Liver (tissue), 9 donors: ENCODE results near the gene DHRS1. TPM values are rescaled to one million over a fixed set of nuclear protein-coding genes. Genes with fewer than 3 reads are reported as not detected.

Experiments
- DNase-seq: peaks from one replicate; pipeline ENCODE4 v3.0.0-alpha.2; 2017; ENCODE audit warnings: low spot score
- H3K27ac ChIP-seq, 2 donors: one replicate each; pipeline ENCODE4 v1.7.0; 2013; ENCODE audit warnings: inconsistent platforms in 2 of 2, low read length in 2 of 2, control low read depth in 1 of 2, low read depth in 1 of 2, mild to moderate bottlenecking in 1 of 2
- H3K27me3 ChIP-seq, 4 donors: one replicate each; pipeline versions ENCODE4 v1.6.1 to v1.7.0; 2013; ENCODE audit warnings: low read length in 3 of 4, inconsistent platforms in 1 of 4, mild to moderate bottlenecking in 1 of 4, moderate library complexity in 1 of 4; ENCODE audit not compliant: control insufficient read depth in 4 of 4, insufficient read depth in 4 of 4
- H3K36me3 ChIP-seq, 4 donors: one replicate each; pipeline versions ENCODE4 v1.6.1 to v1.7.0; 2013; ENCODE audit warnings: low read length in 3 of 4, mild to moderate bottlenecking in 3 of 4, low read depth in 1 of 4, moderate library complexity in 1 of 4; ENCODE audit not compliant: control insufficient read depth in 4 of 4, insufficient read depth in 3 of 4
- H3K4me1 ChIP-seq, 4 donors: one replicate each; pipeline versions ENCODE4 v1.6.1 to v1.7.0; 2013; ENCODE audit warnings: low read length in 3 of 4, mild to moderate bottlenecking in 3 of 4, moderate library complexity in 1 of 4; ENCODE audit not compliant: control insufficient read depth in 4 of 4, insufficient read depth in 4 of 4
- H3K4me3 ChIP-seq, 3 donors: one replicate each; pipeline versions ENCODE4 v1.6.1 to v1.7.0; 2013; ENCODE audit warnings: low read length in 3 of 3, control low read depth in 1 of 3, low read depth in 1 of 3, mild to moderate bottlenecking in 1 of 3
- H3K9ac ChIP-seq, 2 donors: one replicate each; pipeline ENCODE4 v1.7.0; 2013; ENCODE audit warnings: low read length in 2 of 2, mild to moderate bottlenecking in 2 of 2, moderate library complexity in 2 of 2, control low read depth in 1 of 2, low read depth in 1 of 2
- H3K9me3 ChIP-seq, 4 donors: one replicate each; pipeline versions ENCODE4 v1.6.1 to v1.7.0; 2013; ENCODE audit warnings: low read length in 3 of 4; ENCODE audit not compliant: control insufficient read depth in 4 of 4
- CTCF ChIP-seq: fragments of 150-350 bp; IDR thresholded peaks from 2 replicates; pipeline ENCODE4 v1.5.1; 2017; ENCODE audit warnings: improper control_type of control experiment, low read depth, low read length; ENCODE audit not compliant: missing input control
- EGR1 ChIP-seq, 2 donors: IDR thresholded peaks; 2 replicates each; pipeline ENCODE4 v1.6.1; 2016 to 2018; ENCODE audit warnings: antibody characterized with exemption in 2 of 2, low read depth in 2 of 2
- FOXA2 ChIP-seq: IDR thresholded peaks from 2 replicates; pipeline ENCODE4 v1.6.1; 2016; ENCODE audit warnings: antibody characterized with exemption
- GABPA ChIP-seq, 2 donors: IDR thresholded peaks in 1 of 2; conservative IDR thresholded peaks in 1 of 2; 2 replicates each; pipeline ENCODE4 v1.6.1; 2016; ENCODE audit warnings: antibody characterized with exemption in 2 of 2, mild to moderate bottlenecking in 1 of 2, moderate library complexity in 1 of 2
- HNF4G ChIP-seq: IDR thresholded peaks from 2 replicates; pipeline ENCODE4 v1.6.1; 2016; ENCODE audit warnings: antibody characterized with exemption
- JUND ChIP-seq, 2 donors: IDR thresholded peaks; 2 replicates each; pipeline ENCODE4 v1.6.1; 2016; ENCODE audit warnings: antibody characterized with exemption in 2 of 2
- MAX ChIP-seq: IDR thresholded peaks from 2 replicates; pipeline ENCODE4 v1.6.1; 2016; ENCODE audit warnings: antibody characterized with exemption
- NR2F2 ChIP-seq: IDR thresholded peaks from 2 replicates; pipeline ENCODE4 v1.6.1; 2016; ENCODE audit warnings: antibody characterized with exemption
- RAD21 ChIP-seq, 2 donors: IDR thresholded peaks; 2 replicates each; pipeline ENCODE4 v1.6.1; 2016; ENCODE audit warnings: antibody characterized with exemption in 2 of 2, mild to moderate bottlenecking in 2 of 2
- REST ChIP-seq: IDR thresholded peaks from 2 replicates; pipeline ENCODE4 v1.6.1; 2016; ENCODE audit warnings: antibody characterized with exemption, mild to moderate bottlenecking
- RXRA ChIP-seq, 2 donors: IDR thresholded peaks; 2 replicates each; pipeline ENCODE4 v1.6.1; 2017 to 2018; ENCODE audit warnings: antibody characterized with exemption in 2 of 2, mild to moderate bottlenecking in 1 of 2
- SP1 ChIP-seq: IDR thresholded peaks from 2 replicates; pipeline ENCODE4 v1.6.1; 2018; ENCODE audit warnings: antibody characterized with exemption, mild to moderate bottlenecking
- TAF1 ChIP-seq: conservative IDR thresholded peaks from 2 replicates; pipeline ENCODE4 v1.6.1; 2016; ENCODE audit warnings: antibody characterized with exemption, mild to moderate bottlenecking
- YY1 ChIP-seq: IDR thresholded peaks from 2 replicates; pipeline ENCODE4 v1.6.1; 2016; ENCODE audit warnings: antibody characterized with exemption, mild to moderate bottlenecking
- ZBTB33 ChIP-seq: IDR thresholded peaks from 2 replicates; pipeline ENCODE4 v1.6.1; 2016; ENCODE audit warnings: antibody characterized with exemption
- WGBS: extraction: QIAGEN DNeasy Blood & Tissue Kit; methylation state at CpG from one replicate; pipeline ENCODE4 v1.1.7; 2013; 5-methylcytosine and 5-hydroxymethylcytosine counted together
- polyA plus RNA-seq, 2 donors: library from polyadenylated mRNA; stranded (reverse) in 1 of 2; unstranded in 1 of 2; fragments of 200-250 nt in 1 of 2; fragments of >200 nt in 1 of 2; fragmentation: Nextera tagmentation in 1 of 2; extraction: Ambion mirVana in 1 of 2; gene quantifications; one replicate each; pipeline versions ENCODE4 v1.2.1 to v1.2.3, GENCODE V29; 2013 to 2015
- total RNA-seq, 2 donors: library from RNA; depleted of rRNA; stranded (reverse); fragments of >200 nt; gene quantifications; one replicate each; pipeline ENCODE4 v1.2.3, GENCODE V29; 2014
- donor health status: healthy.
- donor health status: healthy.
- donor health status: healthy.
- donor health status: healthy.
- donor health status: healthy.

Gene DHRS1
- total and polyA plus RNA-seq, 4 donors = 30.3 to 84.9 (median 50.2) TPM

- TF ChIP-seq ZBTB33 = no peak
Observed at GRCh38 chr14:24268225-24268624, 31.4 kb downstream of the DHRS1 start (continued).

GRCh38 chr14:24267516-24267915 lies 32.1 kb downstream of the DHRS1 start:
- Histone ChIP-seq H3K9ac (no peak overlapping the region), H3K4me3 (no peak overlapping the region), H3K9me3 (no peaks in the 10 kb centered on the region), H3K36me3 (peaks cover 0 to 38% (median 10%) of the 10 kb centered on the region in 4 donors), H3K27me3 (no peaks in the 10 kb centered on the region), H3K4me1 (peaks cover 1 to 11% (median 4%) of the 10 kb centered on the region in 4 donors), H3K27ac (no peak overlapping the region)
- 95% methylated on average over 9 of the region's 9 CpGs for WGBS
- DNase-seq = no peak
- TF ChIP-seq EGR1 (IDR thresholded peaks at IDR 0.05; ENCODE audit: low read depth in 2 of 2) (no peak), FOXA2 (no peak), HNF4G (no peak), REST (no peak), GABPA (IDR thresholded peaks at IDR 0.05 in 1 of 2, conservative IDR thresholded peaks at IDR 0.05 in 1 of 2) (no peak), YY1 (no peak), RXRA (IDR thresholded peaks at IDR 0.05) (no peak), ZBTB33 (no peak), MAX (no peak), CTCF (no peak), SP1 (no peak), NR2F2 (no peak), JUND (IDR thresholded peaks at IDR 0.05) (no peak), RAD21 (IDR thresholded peaks at IDR 0.05) (no peak), TAF1 (no peak)
